Cardiac atrium fibroblast (primary cell): Measurements from ENCODE around the gene KMO. TPM values are rescaled to one million over a fixed set of nuclear protein-coding genes. Genes with fewer than 3 reads are reported as not detected.

Source experiments
- total RNA-seq: library from RNA; depleted of rRNA; stranded (reverse); fragments of >200 nt; gene quantifications from 2 replicates; pipeline ENCODE4 v1.2.3, GENCODE V29; 2015

Gene KMO
- total RNA-seq = not detected in 2 replicates

DNA sequence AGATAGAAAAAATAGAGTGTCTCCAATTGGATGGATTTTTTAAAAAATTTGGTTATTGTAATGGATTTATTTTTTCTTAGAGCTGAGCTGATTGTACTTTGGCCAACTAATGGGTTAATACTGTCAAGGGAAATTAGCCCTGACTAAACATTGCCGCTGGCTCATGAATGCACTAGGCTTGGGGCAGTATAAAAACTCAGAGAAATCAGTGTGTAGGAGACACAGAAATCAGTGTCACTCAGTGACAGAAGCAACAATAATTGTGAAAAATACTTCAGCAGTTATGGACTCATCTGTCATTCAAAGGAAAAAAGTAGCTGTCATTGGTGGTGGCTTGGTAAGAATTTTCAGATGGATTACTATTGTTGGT is at the start of gene KMO:
Gene KMO, plus strand, starts transcription at position 217 of the 370 bp plus-strand sequence. Its CDS starts 67 bp downstream, at position 284.

DNA sequence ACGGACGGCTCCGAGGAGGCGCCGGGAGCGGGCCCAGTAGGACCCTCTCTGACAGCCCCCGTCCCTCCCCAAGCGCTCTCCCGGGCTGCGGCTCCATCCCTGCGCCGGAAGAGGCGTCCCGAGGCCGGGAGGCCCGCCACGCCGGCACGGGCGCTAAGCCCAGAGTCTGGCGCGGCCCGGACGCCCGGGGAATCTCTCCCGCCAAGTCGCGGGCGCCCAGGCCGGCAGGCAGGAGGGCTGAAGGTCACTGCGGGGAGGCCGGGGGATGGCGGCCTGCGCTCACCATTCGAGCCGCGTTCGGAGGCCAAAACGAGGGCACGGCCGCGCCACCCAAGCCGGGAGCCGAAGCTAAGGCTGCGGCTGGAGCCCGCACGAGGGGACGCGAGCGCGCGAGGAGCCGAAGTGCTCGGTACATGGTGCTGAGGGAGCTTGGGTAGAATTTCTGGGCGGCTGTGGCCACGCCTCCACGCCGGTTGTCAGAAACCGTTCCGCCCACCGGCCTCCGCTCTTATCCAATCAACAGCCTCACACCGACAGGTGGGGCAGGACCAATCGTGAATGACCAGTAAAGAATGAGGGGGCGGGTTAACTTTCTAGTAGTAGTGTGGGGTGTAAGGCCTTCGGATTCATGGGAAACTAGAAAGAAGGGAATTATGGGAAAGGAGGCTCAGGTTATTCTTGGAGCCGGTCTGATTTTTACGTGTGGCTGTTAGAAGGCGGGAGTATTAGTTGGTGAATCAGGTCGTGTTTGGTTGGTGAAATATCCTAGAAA is 12.7 kb upstream of the KMO start, which contains the start of gene FH:
Gene FH, minus strand, starts transcription at position 448 of the 772 bp plus-strand sequence. Its CDS starts 33 bp downstream, at position 415.

DNA sequence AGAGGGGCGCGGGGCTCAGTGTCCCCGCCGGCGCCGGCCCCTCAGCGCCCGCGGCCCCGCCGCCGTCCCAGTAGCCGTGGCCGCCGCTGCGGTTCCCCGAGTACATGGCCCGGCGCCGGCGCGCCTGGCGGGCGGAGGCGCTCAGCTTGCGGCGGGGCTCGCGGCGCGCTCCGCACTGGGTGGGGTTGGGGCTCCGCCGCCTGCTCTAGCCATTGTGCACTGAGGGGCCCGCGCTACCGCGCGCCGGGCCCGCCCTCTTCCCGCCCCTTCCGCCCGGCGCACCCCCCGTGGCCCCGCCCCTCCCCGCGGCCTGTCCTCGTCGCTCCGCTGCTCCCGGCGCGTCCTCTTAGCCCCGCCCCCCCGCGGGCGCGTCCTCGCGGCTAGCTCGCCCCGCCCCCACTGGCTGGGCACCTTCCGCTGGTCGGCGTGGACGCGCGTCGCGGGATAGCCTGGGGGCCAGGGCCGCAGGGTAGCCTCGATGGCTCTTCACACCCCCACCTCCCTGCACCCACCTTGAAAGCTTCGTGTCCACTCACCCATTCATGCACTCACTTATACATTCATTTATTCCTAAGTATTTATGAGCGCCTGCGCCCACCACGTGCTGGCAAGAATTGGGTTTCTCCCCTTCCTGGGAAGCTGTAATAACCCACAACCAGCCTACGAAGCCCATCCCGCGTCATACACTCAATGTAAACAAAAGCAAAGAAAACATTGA is 108.1 kb downstream of the KMO start, which contains the start of the genes CHML and OPN3:
Gene CHML, minus strand, starts transcription at position 221 of the 718 bp plus-strand sequence. CDS start 4,603 bp downstream, outside the sequence.
Gene OPN3, minus strand, starts transcription at position 221 of the 718 bp plus-strand sequence. Its CDS starts 115 bp downstream, at position 106.

Other genes starting within 250 kb of the KMO start
- not detected in 2 replicates for gene RGS7, start 175.2 kb upstream of the KMO start, total RNA-seq
- 68.2 and 70.6 TPM in 2 replicates for gene FH, start 12.6 kb upstream of the KMO start, total RNA-seq
- gene CHML, start 108.0 kb downstream of the KMO start, total RNA-seq = 4.1 and 4.9 TPM in 2 replicates
- gene OPN3, start 108.0 kb downstream of the KMO start, total RNA-seq = 10.9 and 16.4 TPM in 2 replicates
- gene WDR64, start 119.9 kb downstream of the KMO start, total RNA-seq = not detected in 2 replicates